WTC11 (cell line): ENCODE results near the gene UBXN2A. TPM values are rescaled to one million over a fixed set of nuclear protein-coding genes. Genes with fewer than 3 reads are reported as not detected.

Experiments used
- ATAC-seq: fragments of 200-7000 bp; cut with Tn5 transposase; 2 replicates; pipeline ENCODE4 v1.10.0; 2021; ENCODE audit warnings: mild to moderate bottlenecking, moderate library complexity
- CTCF ChIA-PET: fragments of 300-600 bp; sonication (Branson Sonifier 250); formaldehyde crosslinking; loops from one replicate; lab custom pipeline; 2021; ENCODE audit warnings: antibody characterized with exemption; lab: Charles Lee
- POLR2A ChIA-PET: fragments of 350-600 bp; sonication (Branson Sonifier 250); formaldehyde crosslinking; loops from one replicate; lab custom pipeline; 2021; ENCODE audit warnings: antibody characterized with exemption; lab: Charles Lee
- DNase-seq: peaks from one replicate; pipeline ENCODE4 v3.0.0; 2021; ENCODE audit warnings: low spot score
- H3K27ac Mint-ChIP-seq: 2 replicates; pipeline ENCODE4 v1.8.0; 2021; ENCODE audit warnings: mixed read lengths
- H3K27me3 Mint-ChIP-seq: 2 replicates; pipeline ENCODE4 v1.8.0; 2021; ENCODE audit warnings: low read depth, mild to moderate bottlenecking, moderate library complexity, mixed read lengths
- H3K36me3 Mint-ChIP-seq: 2 replicates; pipeline ENCODE4 v1.8.0; 2021; ENCODE audit warnings: mixed read lengths
- H3K4me1 Mint-ChIP-seq: 2 replicates; pipeline ENCODE4 v1.8.0; 2022; ENCODE audit warnings: mixed read lengths
- H3K4me3 Mint-ChIP-seq: 2 replicates; pipeline ENCODE4 v1.8.0; 2021; ENCODE audit warnings: mild to moderate bottlenecking, moderate library complexity, mixed read lengths
- H3K9me3 Mint-ChIP-seq: 2 replicates; pipeline ENCODE4 v1.8.0; 2021; ENCODE audit warnings: mixed read lengths
- AR ChIP-seq: fragments of 250-450 bp; sonication (Bioruptor Pico); IDR thresholded peaks from 2 replicates; pipeline ENCODE4 v1.9.0; 2021; ENCODE audit warnings: mild to moderate bottlenecking
- ELF4 ChIP-seq: sonication (generic); formaldehyde crosslinking; IDR thresholded peaks from 2 replicates; pipeline ENCODE4 v1.8.1; 2022; ENCODE audit warnings: low read depth, mild to moderate bottlenecking, moderate library complexity, missing genetic modification reagents
- GABPB1 ChIP-seq: sonication (generic); formaldehyde crosslinking; IDR thresholded peaks from 2 replicates; pipeline ENCODE4 v1.8.1; 2023; ENCODE audit warnings: mild to moderate bottlenecking, missing genetic modification reagents
- NFATC4 ChIP-seq: fragments of 250-450 bp; sonication (Bioruptor Pico); IDR thresholded peaks from 2 replicates; pipeline ENCODE4 v1.9.0; 2021; ENCODE audit warnings: mild to moderate bottlenecking
- SP1 ChIP-seq: sonication (generic); formaldehyde crosslinking; conservative IDR thresholded peaks from 2 replicates; pipeline ENCODE4 v1.8.1; 2022; ENCODE audit warnings: missing genetic modification reagents
- ZBTB21 ChIP-seq: sonication (generic); formaldehyde crosslinking; IDR thresholded peaks from 2 replicates; pipeline ENCODE4 v1.8.1; 2023; ENCODE audit warnings: mild to moderate bottlenecking, missing genetic modification reagents, borderline replicate concordance
- ZNF219 ChIP-seq: sonication (generic); formaldehyde crosslinking; IDR thresholded peaks from 2 replicates; pipeline ENCODE4 v1.8.0; 2023; ENCODE audit warnings: missing genetic modification reagents, mild to moderate bottlenecking, borderline replicate concordance
- ZNF263 ChIP-seq: sonication (generic); formaldehyde crosslinking; IDR thresholded peaks from 2 replicates; pipeline ENCODE4 v1.8.1; 2022; ENCODE audit warnings: low read depth, mild to moderate bottlenecking, moderate library complexity, missing genetic modification reagents
- ZNF671 ChIP-seq: fragments of 250-450 bp; sonication (Bioruptor Pico); IDR thresholded peaks from 2 replicates; pipeline ENCODE4 v1.8.0; 2021; ENCODE audit warnings: mild to moderate bottlenecking
- total RNA-seq: library from RNA; stranded (reverse); gene quantifications from 3 replicates; pipeline ENCODE4 v1.2.3, GENCODE V29; 2021
- TF ChIP-seq, protein P1 (sequence below): sonication (generic); formaldehyde crosslinking; IDR thresholded peaks from 2 replicates; pipeline ENCODE4 v1.8.1; 2023; ENCODE audit warnings: mild to moderate bottlenecking, missing genetic modification reagents
- TF ChIP-seq, protein P2 (sequence below): sonication (generic); formaldehyde crosslinking; IDR thresholded peaks from 2 replicates; pipeline ENCODE4 v1.8.1; 2023; ENCODE audit warnings: mild to moderate bottlenecking, moderate library complexity, missing genetic modification reagents

UBXN2A gene
- total RNA-seq, 1 experiment from 2014 or later, result 16.8 TPM

- H3K27ac Mint-ChIP-seq, result no peak overlapping the region; the same call in 1 of the 2 replicates
- H3K4me3 Mint-ChIP-seq, result peak overlapping the region; percentile 96
- no peak for DNase-seq
- no peak for TF ChIP-seq ZBTB21 (CRISPR knock-in tag)
- TF ChIP-seq, protein P1, sequence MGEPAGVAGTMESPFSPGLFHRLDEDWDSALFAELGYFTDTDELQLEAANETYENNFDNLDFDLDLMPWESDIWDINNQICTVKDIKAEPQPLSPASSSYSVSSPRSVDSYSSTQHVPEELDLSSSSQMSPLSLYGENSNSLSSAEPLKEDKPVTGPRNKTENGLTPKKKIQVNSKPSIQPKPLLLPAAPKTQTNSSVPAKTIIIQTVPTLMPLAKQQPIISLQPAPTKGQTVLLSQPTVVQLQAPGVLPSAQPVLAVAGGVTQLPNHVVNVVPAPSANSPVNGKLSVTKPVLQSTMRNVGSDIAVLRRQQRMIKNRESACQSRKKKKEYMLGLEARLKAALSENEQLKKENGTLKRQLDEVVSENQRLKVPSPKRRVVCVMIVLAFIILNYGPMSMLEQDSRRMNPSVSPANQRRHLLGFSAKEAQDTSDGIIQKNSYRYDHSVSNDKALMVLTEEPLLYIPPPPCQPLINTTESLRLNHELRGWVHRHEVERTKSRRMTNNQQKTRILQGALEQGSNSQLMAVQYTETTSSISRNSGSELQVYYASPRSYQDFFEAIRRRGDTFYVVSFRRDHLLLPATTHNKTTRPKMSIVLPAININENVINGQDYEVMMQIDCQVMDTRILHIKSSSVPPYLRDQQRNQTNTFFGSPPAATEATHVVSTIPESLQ (CRISPR knock-in tag), result no peak
- TF ChIP-seq, protein P2, sequence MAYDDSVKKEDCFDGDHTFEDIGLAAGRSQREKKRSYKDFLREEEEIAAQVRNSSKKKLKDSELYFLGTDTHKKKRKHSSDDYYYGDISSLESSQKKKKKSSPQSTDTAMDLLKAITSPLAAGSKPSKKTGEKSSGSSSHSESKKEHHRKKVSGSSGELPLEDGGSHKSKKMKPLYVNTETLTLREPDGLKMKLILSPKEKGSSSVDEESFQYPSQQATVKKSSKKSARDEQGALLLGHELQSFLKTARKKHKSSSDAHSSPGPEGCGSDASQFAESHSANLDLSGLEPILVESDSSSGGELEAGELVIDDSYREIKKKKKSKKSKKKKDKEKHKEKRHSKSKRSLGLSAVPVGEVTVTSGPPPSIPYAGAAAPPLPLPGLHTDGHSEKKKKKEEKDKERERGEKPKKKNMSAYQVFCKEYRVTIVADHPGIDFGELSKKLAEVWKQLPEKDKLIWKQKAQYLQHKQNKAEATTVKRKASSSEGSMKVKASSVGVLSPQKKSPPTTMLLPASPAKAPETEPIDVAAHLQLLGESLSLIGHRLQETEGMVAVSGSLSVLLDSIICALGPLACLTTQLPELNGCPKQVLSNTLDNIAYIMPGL (CRISPR knock-in tag), result no peak
- no peak for TF ChIP-seq NFATC4 (CRISPR knock-in tag)
- TF ChIP-seq ZNF263 (CRISPR knock-in tag), result no peak
- no peak for TF ChIP-seq SP1 (CRISPR knock-in tag)
- TF ChIP-seq ZNF219, result no peak
- TF ChIP-seq ZNF671, result no peak
- no peaks in the 10 kb centered on the region for H3K9me3 Mint-ChIP-seq
- no peak for ATAC-seq
- H3K4me1 Mint-ChIP-seq, result peaks cover 25% of the 10 kb centered on the region
- H3K36me3 Mint-ChIP-seq, result no peaks in the 10 kb centered on the region
- H3K27me3 Mint-ChIP-seq, result no peaks in the 10 kb centered on the region
- ChIA-PET POLR2A (interaction anchor here (1.0 to 3.2 kb wide), 2 partner anchors 15 to 159 kb away, joined by 3 to 30 read pairs; partner anchors contain the start of gene TP53I3), CTCF (interaction anchor here (1.0 kb wide), 1 partner anchor 152 kb away, joined by 4 read pairs; the partner anchor contains the start of gene SF3B6)
Measured at GRCh38 chr2:23924589-23925359, 15.5 kb upstream of the UBXN2A start.

DNA sequence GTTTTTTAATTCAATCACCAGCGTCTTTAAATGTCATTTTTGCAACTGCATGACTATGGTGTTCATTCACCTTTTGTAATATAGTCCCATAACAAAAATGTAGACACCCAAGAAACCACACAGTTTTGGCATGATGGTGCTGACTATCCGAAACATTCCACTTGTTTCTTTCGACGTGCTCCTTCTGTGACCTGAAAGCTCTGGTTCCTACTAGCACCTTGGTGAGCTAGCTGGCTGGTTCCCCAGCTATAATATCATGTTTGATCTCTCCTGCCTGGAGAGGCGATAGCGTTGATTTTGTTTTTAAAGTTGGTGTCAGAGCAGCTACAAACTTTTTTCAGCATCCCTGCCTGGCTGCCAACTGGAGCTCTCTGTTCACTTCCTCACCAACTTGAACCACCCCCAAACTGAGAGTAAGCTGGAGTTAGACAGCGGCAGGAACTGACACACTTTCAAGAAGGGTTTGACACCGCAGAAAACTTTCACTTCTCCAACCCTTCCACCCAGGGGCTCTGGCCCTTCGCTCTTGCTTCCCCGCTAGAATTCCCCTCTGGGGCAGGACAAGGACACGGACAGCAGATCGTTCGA lies 14.5 kb upstream of the UBXN2A start:
- peaks cover 21% of the 10 kb centered on the region for H3K4me1 Mint-ChIP-seq
- peaks cover 3% of the 10 kb centered on the region for H3K36me3 Mint-ChIP-seq
- peak overlapping the region; percentile 82 for H3K27ac Mint-ChIP-seq
- ChIA-PET POLR2A (interaction anchor here (0.9 to 3.2 kb wide), 6 partner anchors 14 to 158 kb away, joined by 3 to 83 read pairs (median 14); partner anchors contain the start of genes SF3B6, TP53I3 and UBXN2A), CTCF (interaction anchor here (0.6 to 3.4 kb wide), 14 partner anchors 8 to 292 kb away, joined by 3 to 52 read pairs (median 8); partner anchors contain the start of genes MFSD2B, SF3B6, TP53I3 and UBXN2A)
- H3K9me3 Mint-ChIP-seq, result no peaks in the 10 kb centered on the region
- no peak for TF ChIP-seq ZNF263 (CRISPR knock-in tag)
- 0 out of 2 replicates have a peak, but pooled peaks have one; percentile 7 for TF ChIP-seq GABPB1
- ATAC-seq, result peak; percentile 5
- H3K27me3 Mint-ChIP-seq, result no peaks in the 10 kb centered on the region
- DNase-seq, result no peak
- H3K4me3 Mint-ChIP-seq, result peak overlapping the region; percentile 96

- POLR2A ChIA-PET, result interaction anchor here (0.9 to 3.2 kb wide), 12 partner anchors 8 to 158 kb away, joined by 3 to 83 read pairs (median 7); partner anchors contain the start of genes SF3B6, TP53I3, UBXN2A and WDCP
- peak; percentile 21 for ATAC-seq
- CTCF ChIA-PET, result interaction anchor here (0.6 to 3.4 kb wide), 47 partner anchors 8 to 896 kb away, joined by 3 to 52 read pairs (median 4); partner anchors contain the start of genes MFSD2B, SF3B6, TP53I3 and UBXN2A
- TF ChIP-seq GABPB1, result 0 out of 2 replicates have a peak, but pooled peaks have one; percentile 8
- TF ChIP-seq ZNF219, result peak; percentile 22; the same call in 1 of the 2 replicates
- no peak for TF ChIP-seq ELF4
- TF ChIP-seq AR, result no peak
- H3K4me1 Mint-ChIP-seq, result peaks cover 21% of the 10 kb centered on the region
- peak; percentile 46 for DNase-seq
- peaks cover 7% of the 10 kb centered on the region for H3K36me3 Mint-ChIP-seq
- no peaks in the 10 kb centered on the region for H3K9me3 Mint-ChIP-seq
- H3K27me3 Mint-ChIP-seq, result no peaks in the 10 kb centered on the region
- peak overlapping the region; percentile 96 for H3K4me3 Mint-ChIP-seq
- peak overlapping the region; percentile 82 for H3K27ac Mint-ChIP-seq
Measured at GRCh38 chr2:23926290-23926749, 13.9 kb upstream of the UBXN2A start.
